ENCODE data around the gene GAL3ST2.

DNA sequence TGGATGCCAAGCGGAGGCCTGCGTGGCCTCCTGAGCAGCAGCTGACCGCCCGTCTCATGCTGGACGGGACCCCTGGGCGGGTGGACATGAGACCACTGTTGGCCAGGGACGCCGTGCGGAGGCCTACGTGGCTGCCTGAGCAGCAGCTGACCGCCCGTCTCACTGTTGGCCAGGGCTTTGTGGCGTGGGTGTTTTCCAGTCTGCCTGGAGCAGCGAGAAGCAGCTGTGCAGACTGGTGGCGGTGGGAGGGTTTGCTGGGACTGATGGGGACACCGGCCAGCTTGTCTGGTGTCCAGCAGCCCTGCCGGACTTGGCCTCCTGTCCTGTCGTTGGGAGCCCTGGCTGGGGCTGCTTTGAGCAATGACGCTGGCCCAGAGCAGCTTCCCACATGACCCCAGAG is 48.0 kb upstream of the GAL3ST2 start:
- TF ChIP-seq, protein P1, sequence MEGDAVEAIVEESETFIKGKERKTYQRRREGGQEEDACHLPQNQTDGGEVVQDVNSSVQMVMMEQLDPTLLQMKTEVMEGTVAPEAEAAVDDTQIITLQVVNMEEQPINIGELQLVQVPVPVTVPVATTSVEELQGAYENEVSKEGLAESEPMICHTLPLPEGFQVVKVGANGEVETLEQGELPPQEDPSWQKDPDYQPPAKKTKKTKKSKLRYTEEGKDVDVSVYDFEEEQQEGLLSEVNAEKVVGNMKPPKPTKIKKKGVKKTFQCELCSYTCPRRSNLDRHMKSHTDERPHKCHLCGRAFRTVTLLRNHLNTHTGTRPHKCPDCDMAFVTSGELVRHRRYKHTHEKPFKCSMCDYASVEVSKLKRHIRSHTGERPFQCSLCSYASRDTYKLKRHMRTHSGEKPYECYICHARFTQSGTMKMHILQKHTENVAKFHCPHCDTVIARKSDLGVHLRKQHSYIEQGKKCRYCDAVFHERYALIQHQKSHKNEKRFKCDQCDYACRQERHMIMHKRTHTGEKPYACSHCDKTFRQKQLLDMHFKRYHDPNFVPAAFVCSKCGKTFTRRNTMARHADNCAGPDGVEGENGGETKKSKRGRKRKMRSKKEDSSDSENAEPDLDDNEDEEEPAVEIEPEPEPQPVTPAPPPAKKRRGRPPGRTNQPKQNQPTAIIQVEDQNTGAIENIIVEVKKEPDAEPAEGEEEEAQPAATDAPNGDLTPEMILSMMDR (IDR thresholded peaks at IDR 0.05; ENCODE audit: poor library complexity, severe bottlenecking), result no peak
- TF ChIP-seq RAD21 (conservative IDR thresholded peaks at IDR 0.05), result no peak
- no peak for TF ChIP-seq TAF1 (IDR thresholded peaks at IDR 0.05; ENCODE audit: low read depth)
- no peak for TF ChIP-seq EZH2 (IDR thresholded peaks at IDR 0.05; ENCODE audit: borderline replicate concordance, insufficient read depth, low read length, poor library complexity, severe bottlenecking)
- TF ChIP-seq SMC3 (conservative IDR thresholded peaks at IDR 0.05; ENCODE audit: poor library complexity), result no peak
- TF ChIP-seq, protein P2, sequence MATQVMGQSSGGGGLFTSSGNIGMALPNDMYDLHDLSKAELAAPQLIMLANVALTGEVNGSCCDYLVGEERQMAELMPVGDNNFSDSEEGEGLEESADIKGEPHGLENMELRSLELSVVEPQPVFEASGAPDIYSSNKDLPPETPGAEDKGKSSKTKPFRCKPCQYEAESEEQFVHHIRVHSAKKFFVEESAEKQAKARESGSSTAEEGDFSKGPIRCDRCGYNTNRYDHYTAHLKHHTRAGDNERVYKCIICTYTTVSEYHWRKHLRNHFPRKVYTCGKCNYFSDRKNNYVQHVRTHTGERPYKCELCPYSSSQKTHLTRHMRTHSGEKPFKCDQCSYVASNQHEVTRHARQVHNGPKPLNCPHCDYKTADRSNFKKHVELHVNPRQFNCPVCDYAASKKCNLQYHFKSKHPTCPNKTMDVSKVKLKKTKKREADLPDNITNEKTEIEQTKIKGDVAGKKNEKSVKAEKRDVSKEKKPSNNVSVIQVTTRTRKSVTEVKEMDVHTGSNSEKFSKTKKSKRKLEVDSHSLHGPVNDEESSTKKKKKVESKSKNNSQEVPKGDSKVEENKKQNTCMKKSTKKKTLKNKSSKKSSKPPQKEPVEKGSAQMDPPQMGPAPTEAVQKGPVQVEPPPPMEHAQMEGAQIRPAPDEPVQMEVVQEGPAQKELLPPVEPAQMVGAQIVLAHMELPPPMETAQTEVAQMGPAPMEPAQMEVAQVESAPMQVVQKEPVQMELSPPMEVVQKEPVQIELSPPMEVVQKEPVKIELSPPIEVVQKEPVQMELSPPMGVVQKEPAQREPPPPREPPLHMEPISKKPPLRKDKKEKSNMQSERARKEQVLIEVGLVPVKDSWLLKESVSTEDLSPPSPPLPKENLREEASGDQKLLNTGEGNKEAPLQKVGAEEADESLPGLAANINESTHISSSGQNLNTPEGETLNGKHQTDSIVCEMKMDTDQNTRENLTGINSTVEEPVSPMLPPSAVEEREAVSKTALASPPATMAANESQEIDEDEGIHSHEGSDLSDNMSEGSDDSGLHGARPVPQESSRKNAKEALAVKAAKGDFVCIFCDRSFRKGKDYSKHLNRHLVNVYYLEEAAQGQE (IDR thresholded peaks at IDR 0.05; ENCODE audit: borderline replicate concordance), result no peak
- TF ChIP-seq EP300 (conservative IDR thresholded peaks at IDR 0.05; ENCODE audit: poor library complexity, severe bottlenecking), result no peak

Measured in neural cell (in vitro differentiated cells).